GM12892 (cell line): ENCODE data around the gene C7orf33.

Source experiments
- POLR2A ChIP-seq: IDR thresholded peaks from 2 replicates; pipeline ENCODE4 v1.6.1; 2011; ENCODE audit warnings: low read depth, low read length, control low read depth
- POLR2AphosphoS5 ChIP-seq: IDR thresholded peaks from 2 replicates; pipeline ENCODE4 v1.6.1; 2011; ENCODE audit warnings: low read depth, low read length, control low read depth
- TAF1 ChIP-seq: IDR thresholded peaks from 2 replicates; pipeline ENCODE4 v1.6.1; 2011; ENCODE audit warnings: low read depth, mild to moderate bottlenecking, control low read depth, low read length, borderline replicate concordance

DNA sequence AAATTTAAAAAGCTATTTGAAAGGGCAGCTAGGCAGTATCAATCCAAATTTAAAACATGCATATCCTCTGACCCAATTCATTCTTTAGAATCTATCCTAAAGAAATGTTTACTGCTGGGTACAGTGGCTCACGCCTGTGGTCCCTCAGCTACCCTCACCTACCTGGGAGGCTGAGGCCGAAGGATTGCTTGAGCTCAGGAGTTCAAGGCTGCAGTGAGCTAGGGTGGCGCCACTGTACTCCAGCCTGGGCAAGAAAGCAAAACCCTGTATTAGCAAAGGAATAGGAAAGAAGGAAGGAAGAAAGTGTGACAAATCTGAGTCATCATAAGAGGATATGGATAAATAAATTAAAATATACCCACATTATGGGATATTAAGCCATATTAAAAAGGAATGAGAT is 36.3 kb downstream of the C7orf33 start:
- TF ChIP-seq POLR2A (no peak), POLR2AphosphoS5 (no peak), TAF1 (no peak)
